GM19238 (cell line): ENCODE data around the gene SMARCB1.

ENCODE experiments used
- DNase-seq: peaks from one replicate; pipeline ENCODE4 v3.0.0; 2011; ENCODE audit warnings: low spot score; ENCODE audit not compliant: insufficient read length

SMARCB1 gene

DNA sequence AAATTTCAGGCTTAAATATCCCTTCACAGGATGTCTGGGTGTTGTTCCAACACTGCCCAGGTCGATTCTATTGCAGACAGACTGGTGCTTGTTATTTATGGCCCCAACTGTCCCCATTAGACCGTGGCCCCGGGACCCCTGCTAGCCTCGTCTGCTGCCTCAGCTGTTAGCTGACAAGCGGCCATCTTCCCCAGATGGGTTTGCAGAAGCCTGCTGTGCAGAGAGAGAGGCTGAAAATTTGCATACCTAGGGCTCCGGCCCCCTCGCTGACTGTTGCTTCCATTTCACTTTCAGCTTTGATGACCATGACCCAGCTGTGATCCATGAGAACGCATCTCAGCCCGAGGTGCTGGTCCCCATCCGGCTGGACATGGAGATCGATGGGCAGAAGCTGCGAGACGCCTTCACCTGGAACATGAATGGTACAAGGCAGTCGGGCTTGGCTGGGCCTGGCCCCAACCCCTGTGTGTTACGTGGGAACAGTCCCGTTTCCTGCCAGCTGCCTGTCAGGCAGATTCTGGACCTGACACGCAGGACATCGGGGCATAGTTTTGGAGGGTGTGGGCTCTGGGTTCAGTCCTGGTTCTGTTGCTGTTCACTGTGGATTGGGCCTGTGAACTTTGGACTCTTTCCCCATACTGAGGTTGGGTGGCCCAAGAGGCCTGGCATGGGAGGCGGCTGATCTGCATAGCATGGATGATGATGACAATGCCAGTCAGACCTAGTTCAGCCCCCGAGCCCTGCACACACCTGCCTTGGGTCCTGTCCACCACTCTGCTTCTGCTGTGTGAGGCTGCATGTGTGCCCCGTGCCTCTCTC, 16.4 kb downstream of the SMARCB1 start:
- DNase-seq = no peak

GRCh38 chr22:23804781-23805291, 18.1 kb downstream of the SMARCB1 start:
- DNase-seq = no peak

- DNase-seq = no peak
Measured at GRCh38 chr22:23806837-23807236, 20.1 kb downstream of the SMARCB1 start.

- no peak for DNase-seq
Measured at GRCh38 chr22:23812378-23812777, 25.6 kb downstream of the SMARCB1 start.

DNA sequence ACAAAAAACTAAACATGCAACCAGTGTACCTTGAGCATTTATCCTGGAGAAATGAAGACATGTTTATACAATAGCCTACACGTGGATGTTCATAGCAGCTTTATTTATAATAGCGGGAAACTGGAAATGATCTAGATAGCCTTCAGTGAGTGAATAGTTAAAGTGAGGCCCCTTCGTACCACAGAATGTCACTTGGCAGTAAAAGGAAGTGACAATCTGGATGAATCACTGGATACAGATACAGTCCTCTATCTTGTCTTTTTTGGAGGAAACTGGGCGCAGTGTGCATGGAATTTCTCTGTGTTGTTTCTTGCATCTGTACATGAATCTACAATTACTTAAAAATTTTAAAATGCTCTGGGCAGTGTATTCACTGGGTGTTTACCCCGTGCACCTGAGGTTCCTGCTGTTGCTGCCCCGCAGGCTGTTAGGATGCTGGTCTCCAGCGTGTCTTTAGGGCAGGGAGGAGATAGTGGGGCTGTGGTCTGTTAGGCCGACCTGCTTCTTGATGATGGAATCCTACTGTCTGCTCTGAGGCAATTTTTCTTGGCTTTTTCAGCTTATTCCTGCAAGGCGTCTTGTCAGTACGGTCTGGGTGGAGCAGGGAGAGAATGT, 28.9 kb downstream of the SMARCB1 start:
- no peak for DNase-seq

DNA sequence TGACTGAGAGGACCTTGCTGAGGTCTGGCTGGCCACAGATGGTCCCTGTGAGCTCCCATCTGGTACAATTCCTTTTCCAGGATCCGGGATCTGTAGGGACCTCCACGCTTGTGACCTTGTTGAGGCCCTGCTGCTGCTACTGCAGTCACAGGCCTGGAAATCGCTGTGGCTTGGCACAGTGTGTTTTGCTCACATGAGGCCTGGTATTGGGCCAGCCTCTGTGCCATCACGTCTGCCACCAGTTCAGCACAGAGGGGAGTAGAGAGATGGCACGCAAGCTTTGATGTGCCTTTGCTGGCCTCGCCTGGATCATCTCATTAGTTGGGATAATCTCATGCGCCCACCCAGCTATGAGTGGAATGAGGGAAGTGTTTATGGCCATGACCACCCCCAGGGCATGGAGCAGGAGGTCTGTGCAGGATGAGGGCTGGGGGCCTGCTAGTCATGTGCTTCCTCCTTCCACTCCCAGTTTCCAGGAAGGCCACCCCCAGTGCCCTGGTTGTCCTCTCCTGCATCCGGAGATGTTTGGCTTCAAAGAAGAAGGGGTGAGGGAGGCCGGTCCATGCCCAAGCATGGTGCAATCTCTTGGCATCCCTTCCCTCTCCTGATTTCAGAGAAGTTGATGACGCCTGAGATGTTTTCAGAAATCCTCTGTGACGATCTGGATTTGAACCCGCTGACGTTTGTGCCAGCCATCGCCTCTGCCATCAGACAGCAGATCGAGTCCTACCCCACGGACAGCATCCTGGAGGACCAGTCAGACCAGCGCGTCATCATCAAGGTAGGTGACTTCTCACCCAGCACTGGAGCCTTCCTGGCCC, 29.6 kb downstream of the SMARCB1 start:
- no peak for DNase-seq

- DNase-seq = no peak
Measured at GRCh38 chr22:23817146-23817545, 30.4 kb downstream of the SMARCB1 start.

GRCh38 chr22:23818541-23818940, 31.8 kb downstream of the SMARCB1 start:
- DNase-seq = no peak

DNA sequence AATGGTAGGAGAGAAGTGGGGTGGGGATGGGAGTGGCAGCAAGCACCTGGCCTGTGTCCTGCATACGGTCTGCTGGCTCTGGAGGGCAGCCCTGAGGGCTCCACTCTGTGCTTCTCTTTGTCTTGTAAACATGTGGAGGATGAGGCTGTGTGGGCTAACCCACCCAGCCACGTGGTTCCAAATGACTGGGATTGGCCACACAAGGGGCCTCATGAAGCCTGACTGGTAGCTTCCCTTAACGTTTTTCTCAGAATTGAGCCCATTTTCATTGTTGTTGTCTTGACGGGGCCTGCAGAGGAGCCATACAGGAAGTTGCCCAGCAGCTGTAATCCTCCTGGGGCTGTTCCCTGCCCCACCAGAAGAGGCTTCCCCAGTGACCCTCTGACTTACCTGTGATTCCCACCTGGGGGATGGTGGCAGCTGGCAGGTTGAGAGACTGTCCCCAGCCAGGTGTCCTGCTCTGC, 34.0 kb downstream of the SMARCB1 start:
- no peak for DNase-seq

DNA sequence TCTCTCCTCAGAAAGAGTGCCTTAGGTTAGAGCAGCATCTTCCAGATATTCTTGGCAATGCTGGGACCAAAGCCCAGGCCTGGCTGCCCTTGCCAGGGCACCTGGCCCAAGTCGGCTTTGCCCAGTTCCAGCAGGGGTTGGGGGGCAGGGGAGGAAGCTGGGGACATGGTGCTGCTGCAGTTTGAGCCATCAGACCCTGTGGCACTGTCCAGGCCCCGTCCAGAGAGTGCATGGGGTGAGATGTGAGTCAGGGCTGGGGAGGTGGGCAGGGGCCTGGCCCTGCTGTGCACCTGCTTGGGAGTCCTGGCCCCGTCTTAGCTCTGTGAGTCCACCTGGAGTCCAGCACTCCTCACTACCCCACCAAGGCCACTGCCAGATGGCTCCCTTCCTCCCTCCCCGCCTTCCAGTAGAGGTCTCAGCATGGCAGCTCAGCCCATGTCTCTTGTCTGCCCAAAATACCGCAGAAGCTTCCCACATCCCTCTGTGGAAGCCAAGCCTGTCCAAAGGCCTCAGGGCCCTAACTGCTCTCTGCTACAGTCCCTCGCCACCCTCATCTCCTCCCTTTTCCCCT, 35.4 kb downstream of the SMARCB1 start:
- no peak for DNase-seq

GRCh38 chr22:23823331-23823791, 36.6 kb downstream of the SMARCB1 start:
- no peak for DNase-seq

DNA sequence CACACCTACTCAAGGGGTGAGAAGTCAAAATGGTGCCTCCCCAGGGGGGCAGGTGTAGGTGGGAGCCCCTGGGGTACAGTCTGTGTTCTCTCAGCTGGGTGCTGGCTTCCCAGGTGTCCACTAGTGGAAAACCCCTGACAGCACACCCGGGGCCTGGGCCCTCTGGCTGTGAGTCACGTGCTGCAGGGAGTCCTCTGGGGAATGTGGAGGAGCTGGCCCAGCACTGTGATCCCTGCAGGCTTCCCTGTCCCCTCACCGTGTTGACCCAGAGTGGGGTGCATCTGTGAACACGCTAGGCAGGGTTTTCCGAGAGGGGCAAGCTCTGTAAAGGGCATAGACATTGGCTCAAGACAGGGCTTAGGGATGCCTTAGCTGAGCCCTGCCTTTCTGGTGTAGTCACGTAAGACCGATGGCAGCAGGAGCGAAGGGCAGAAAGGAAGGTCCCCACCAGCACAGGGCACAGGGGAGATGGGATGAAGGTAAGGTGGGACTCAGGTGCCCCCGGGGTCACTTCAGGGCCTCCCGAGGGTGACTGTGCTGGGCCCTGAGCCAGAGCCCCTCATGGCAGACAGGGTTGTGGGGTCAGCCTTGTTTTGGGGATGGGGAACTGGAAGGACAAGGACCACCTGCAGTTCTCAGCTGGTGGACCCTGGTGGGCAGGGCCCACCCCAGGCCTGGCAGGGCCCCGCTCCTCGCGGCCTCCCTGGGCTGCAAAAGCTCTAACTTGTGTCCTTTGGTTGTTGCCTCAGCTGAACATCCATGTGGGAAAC, 37.9 kb downstream of the SMARCB1 start:
- no peak for DNase-seq

- DNase-seq = no peak
Measured at GRCh38 chr22:23825246-23825905, 38.6 kb downstream of the SMARCB1 start.

DNA sequence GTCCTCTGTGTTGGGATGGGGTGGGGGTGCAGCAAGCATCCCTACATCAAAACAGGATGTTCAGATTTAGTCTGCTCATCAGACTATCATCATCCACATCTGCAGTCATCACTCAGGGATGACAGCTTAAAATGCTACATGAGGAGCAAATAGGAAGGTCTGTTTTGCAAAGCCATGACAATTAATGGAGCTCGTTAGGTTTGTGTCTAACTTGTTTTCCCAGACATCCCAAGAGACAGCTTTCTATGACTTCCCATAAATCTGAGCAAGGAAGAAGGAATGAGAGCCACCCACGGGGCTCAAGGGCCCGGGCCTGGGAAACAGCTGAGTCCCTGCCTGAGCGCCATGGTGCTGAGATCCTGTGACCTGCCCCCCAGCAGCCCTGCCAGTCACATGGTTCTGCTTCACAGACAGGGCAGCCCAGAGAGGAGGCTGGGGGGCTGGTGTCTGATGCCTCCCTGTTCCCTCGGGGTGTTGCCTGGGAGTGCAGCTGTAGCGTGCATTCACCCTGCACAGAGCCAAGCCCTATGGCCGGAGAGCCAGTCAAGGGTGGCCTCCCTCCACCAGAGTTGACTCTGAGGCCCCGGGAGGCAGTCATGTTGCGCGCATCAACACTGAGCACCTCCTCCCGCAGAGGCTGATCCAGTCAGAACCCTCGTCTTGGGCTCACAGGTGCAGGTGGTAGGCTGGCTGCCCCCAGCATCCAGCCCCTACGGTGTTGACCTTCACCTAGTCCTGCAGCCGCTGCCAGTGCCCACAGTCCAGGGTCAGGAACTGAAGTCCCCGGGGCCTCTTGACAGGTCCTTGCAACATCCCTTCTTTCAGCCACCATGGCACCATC, 40.0 kb downstream of the SMARCB1 start:
- no peak for DNase-seq

DNA sequence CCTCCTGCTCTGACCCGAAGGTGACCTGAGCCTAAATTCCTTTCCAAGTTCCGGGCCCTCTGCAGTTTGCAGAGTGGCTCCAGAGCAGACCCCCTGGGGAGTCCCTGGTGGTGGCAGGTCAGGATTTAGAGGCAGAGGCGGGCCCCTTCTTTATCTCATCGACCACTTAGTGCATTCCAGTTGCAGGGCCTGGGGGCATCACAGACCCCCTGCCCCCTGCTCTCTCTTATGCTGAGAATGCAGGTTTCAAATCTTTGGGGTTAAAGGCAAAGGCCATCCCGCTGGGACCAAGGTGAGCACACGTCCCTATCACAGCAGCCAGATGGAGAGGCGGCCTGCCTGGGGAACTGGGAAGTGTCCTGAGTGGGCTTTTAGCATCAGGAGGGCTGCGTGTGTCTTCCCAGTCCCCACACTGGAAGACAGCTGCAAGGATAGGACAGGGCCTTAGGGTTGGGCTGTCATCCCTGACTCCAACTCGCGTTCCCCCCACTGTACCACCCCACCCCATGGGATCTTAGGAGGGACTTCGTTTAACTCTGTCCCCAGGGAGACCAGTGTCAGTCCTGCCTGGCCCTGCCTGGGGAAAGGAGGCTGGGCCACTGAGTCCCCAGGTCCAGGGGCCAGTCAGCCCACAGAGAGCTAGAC, 40.7 kb downstream of the SMARCB1 start:
- DNase-seq = no peak

DNA sequence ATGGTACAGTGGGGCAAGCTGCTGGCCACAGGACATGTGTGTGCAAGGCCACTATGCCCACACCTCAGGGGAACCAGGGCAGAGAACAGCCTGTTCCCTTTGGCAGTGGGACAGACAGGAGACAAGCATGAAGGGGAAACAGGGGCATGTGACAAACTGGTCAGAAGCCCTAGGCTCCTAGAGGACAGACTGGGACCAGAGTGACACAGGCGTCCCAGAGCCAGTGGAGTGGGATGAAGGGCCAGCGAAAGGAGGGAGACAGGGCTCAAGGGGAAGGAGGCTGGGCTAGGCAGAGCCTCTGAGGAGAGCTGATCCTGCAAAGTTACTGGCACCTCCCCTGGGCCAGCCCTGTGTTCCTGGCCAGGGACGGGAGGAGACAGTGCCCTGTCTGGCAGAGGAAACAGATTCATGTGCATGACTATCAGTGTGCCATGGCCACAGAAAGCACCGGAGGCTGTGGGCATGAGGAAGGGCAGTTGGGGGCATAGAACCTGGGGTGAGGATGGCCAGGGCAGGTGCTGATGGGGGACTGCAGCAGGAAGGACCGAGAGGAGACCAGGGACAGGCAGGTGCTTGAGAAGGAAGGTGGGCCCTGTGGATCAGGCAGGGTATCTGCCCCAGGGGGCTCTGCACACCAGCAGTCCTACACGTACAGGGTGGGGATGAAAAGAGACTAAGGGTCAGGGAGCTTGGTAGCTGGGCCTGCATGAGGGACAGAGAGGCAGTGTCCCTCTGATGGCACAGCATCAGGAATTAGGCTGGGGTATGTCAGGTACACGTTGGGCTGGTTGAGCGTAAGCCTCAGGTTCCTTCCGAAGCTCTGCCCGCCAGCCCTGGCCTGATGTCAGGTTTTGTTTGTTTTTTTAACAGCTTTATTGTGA, 42.3 kb downstream of the SMARCB1 start:
- no peak for DNase-seq

- no peak for DNase-seq
Measured at GRCh38 chr22:23829845-23830372, 43.1 kb downstream of the SMARCB1 start.
